K562 (cell line): ENCODE measurements around the gene HYAL1. TPM values are rescaled to one million over a fixed set of nuclear protein-coding genes. Genes with fewer than 3 reads are reported as not detected.
A peak's percentile ranks its signal among the peaks of the same experiment; 100 is the strongest.

Source experiments
- E2F8 ChIP-seq: fragments of 450-650 bp; IDR thresholded peaks from 2 replicates; pipeline ENCODE4 v1.7.1; 2018; ENCODE audit warnings: mild to moderate bottlenecking, low read depth; ENCODE audit not compliant: partially characterized antibody
- FOXP1 ChIP-seq: sonication (generic); formaldehyde crosslinking; IDR thresholded peaks from 2 replicates; pipeline ENCODE4 v1.8.0; 2022; ENCODE audit warnings: mild to moderate bottlenecking, missing genetic modification reagents
- GTF2F1 ChIP-seq: IDR thresholded peaks from 2 replicates; pipeline ENCODE4 v1.6.1; 2011; ENCODE audit warnings: low read depth, low read length, improper control_type of control experiment
- IRF2 ChIP-seq: sonication (generic); formaldehyde crosslinking; IDR thresholded peaks from 2 replicates; pipeline ENCODE4 v1.8.1; 2022; ENCODE audit warnings: mild to moderate bottlenecking, missing genetic modification reagents
- KDM5B ChIP-seq: fragments of 200-600 bp; sonication (generic); IDR thresholded peaks from 2 replicates; pipeline ENCODE4 v1.6.1; 2012; ENCODE audit warnings: low read depth, mild to moderate bottlenecking, moderate library complexity, low read length, control low read depth, inconsistent platforms; ENCODE audit not compliant: insufficient replicate concordance
- MBD2 ChIP-seq: sonication (generic); IDR thresholded peaks from 2 replicates; pipeline ENCODE4 v1.6.1; 2016; ENCODE audit warnings: low read depth, borderline replicate concordance
- NFRKB ChIP-seq: fragments of 450-650 bp; IDR thresholded peaks from 2 replicates; pipeline ENCODE4 v1.6.1; 2016; ENCODE audit warnings: low read depth
- PKNOX1 ChIP-seq: fragments of 450-650 bp; IDR thresholded peaks from 2 replicates; pipeline ENCODE4 v1.6.1; 2016
- PTBP1 ChIP-seq: fragments of 200-400 bp; formaldehyde crosslinking; IDR thresholded peaks from 2 replicates; pipeline ENCODE4 v1.6.1; 2017; ENCODE audit warnings: low read depth, low read length
- RAD51 ChIP-seq: fragments of 450-650 bp; IDR thresholded peaks from 2 replicates; pipeline ENCODE4 v1.7.1; 2016; ENCODE audit warnings: low read depth, mild to moderate bottlenecking, borderline replicate concordance
- TAF15 ChIP-seq: fragments of 200-400 bp; formaldehyde crosslinking; IDR thresholded peaks from 2 replicates; pipeline ENCODE4 v1.6.1; 2017; ENCODE audit warnings: mild to moderate bottlenecking, low read depth, low read length, moderate library complexity
- TAF9B ChIP-seq: fragments of 450-650 bp; IDR thresholded peaks from 2 replicates; pipeline ENCODE4 v1.6.1; 2018; ENCODE audit warnings: mild to moderate bottlenecking; ENCODE audit not compliant: partially characterized antibody
- TGIF2 ChIP-seq: sonication (generic); formaldehyde crosslinking; IDR thresholded peaks from 2 replicates; pipeline ENCODE4 v1.8.1; 2022; ENCODE audit warnings: mild to moderate bottlenecking, missing genetic modification reagents, moderate library complexity
- ZBTB12 ChIP-seq: fragments of 250-450 bp; sonication (Bioruptor Pico); IDR thresholded peaks from 2 replicates; pipeline ENCODE4 v1.4.0; 2020
- ZBTB33 ChIP-seq: sonication (generic); formaldehyde crosslinking; IDR thresholded peaks from 2 replicates; pipeline ENCODE4 v1.8.1; 2023; ENCODE audit warnings: mild to moderate bottlenecking, missing genetic modification reagents
- ZNF311 ChIP-seq: fragments of 250-450 bp; sonication (Bioruptor Pico); IDR thresholded peaks from 2 replicates; pipeline ENCODE4 v1.4.0; 2020; ENCODE audit warnings: mild to moderate bottlenecking, moderate library complexity
- ZNF395 ChIP-seq: fragments of 200-800 bp; sonication (Bioruptor generic); IDR thresholded peaks from 2 replicates; pipeline ENCODE4 v1.6.1; 2017; ENCODE audit warnings: missing genetic modification characterization, missing compliant biosample characterization
- ZNF444 ChIP-seq: fragments of 250-450 bp; sonication (Bioruptor Pico); IDR thresholded peaks from 2 replicates; pipeline ENCODE4 v1.4.0; 2020; ENCODE audit warnings: mild to moderate bottlenecking, moderate library complexity
- ZNF511 ChIP-seq: sonication (generic); formaldehyde crosslinking; IDR thresholded peaks from 2 replicates; pipeline ENCODE4 v1.8.0; 2022; ENCODE audit warnings: mild to moderate bottlenecking, missing genetic modification reagents
- polyA plus RNA-seq, 8 experiments: library from polyadenylated mRNA; depleted of rRNA in 4 of 8; stranded (reverse) in 5 of 8; unstranded in 3 of 8; fragments of >200 nt; fragmentation: Nextera tagmentation in 2 of 8; fragmentation: Illumina TruSeq in 1 of 8; extraction: Ambion mirVana in 2 of 8; extraction: Trizol in 1 of 8; gene quantifications; 2 replicates each; pipeline versions ENCODE4 v1.2.1 to v1.2.3, GENCODE V29; 2011 to 2014; ENCODE audit warnings: inconsistent platforms in 1 of 8, missing spikeins in 1 of 8
- total RNA-seq, 7 experiments: library from RNA; depleted of rRNA in 6 of 7; stranded (reverse); fragments of >200 nt in 6 of 7; fragmentation: Illumina TruSeq in 2 of 7; extraction: Trizol in 2 of 7; gene quantifications; 2 replicates each; pipeline versions ENCODE4 v1.2.1 to v1.2.3, GENCODE V29; 2011 to 2021; ENCODE audit warnings: low replicate concordance in 1 of 7

Gene HYAL1
- total and polyA plus RNA-seq, 9 of the 15 experiments (the other 6 are each of a cell fraction or from before 2014, with no cell fraction given), result 1.4 to 8.5 (median 4.7) TPM

- TF ChIP-seq KDM5B (peak; percentile 42), PKNOX1 (peak; percentile 32; the same call in 1 of the 2 replicates), TAF9B (peak; percentile 27), TGIF2 (CRISPR knock-in tag) (no peak), NFRKB (no peak), FOXP1 (CRISPR knock-in tag) (no peak), ZNF444 (CRISPR knock-in tag) (no peak), ZBTB12 (CRISPR knock-in tag) (no peak), TAF15 (no peak), PTBP1 (no peak), E2F8 (peak; percentile 22), IRF2 (CRISPR knock-in tag) (no peak), ZNF311 (CRISPR knock-in tag) (no peak), GTF2F1 (no peak), ZNF511 (CRISPR knock-in tag) (no peak), RAD51 (no peak), MBD2 (peak; percentile 7; the same call in 1 of the 2 replicates), ZNF395 (no peak), ZBTB33 (CRISPR knock-in tag) (no peak; the same call in 1 of the 2 replicates)
Observed at GRCh38 chr3:50337175-50337861, 33.9 kb upstream of the HYAL1 start (continued).
